EL (cell line): ENCODE measurements around the gene CRIM1.
A peak's percentile ranks its signal among the peaks of the same experiment; 100 is the strongest.

Experiments
- DNase-seq: peaks from one replicate; pipeline ENCODE4 v3.0.0-alpha.2; 2016

The CRIM1 gene

GRCh38 chr2:36459725-36460137 lies 104.2 kb downstream of the CRIM1 start:
- peak; percentile 67 for DNase-seq

- peak; percentile 94 for DNase-seq
Observed at GRCh38 chr2:36461039-36461681, 105.6 kb downstream of the CRIM1 start.

- no peak for DNase-seq
Observed at GRCh38 chr2:36462311-36462935, 106.8 kb downstream of the CRIM1 start.

- no peak for DNase-seq
Observed at GRCh38 chr2:36463365-36463764, 107.8 kb downstream of the CRIM1 start.

- DNase-seq, result peak; percentile 68
Observed at GRCh38 chr2:36464006-36464721, 108.6 kb downstream of the CRIM1 start.

- DNase-seq, result no peak
Observed at GRCh38 chr2:36466135-36466534, 110.6 kb downstream of the CRIM1 start.

- peak; percentile 77 for DNase-seq
Observed at GRCh38 chr2:36468463-36469105, 113.0 kb downstream of the CRIM1 start.

GRCh38 chr2:36469106-36469477 lies 113.5 kb downstream of the CRIM1 start:
- no peak for DNase-seq

- no peak for DNase-seq
Observed at GRCh38 chr2:36469710-36470109, 114.1 kb downstream of the CRIM1 start.

- no peak for DNase-seq
Observed at GRCh38 chr2:36473230-36473629, 117.7 kb downstream of the CRIM1 start.

GRCh38 chr2:36476411-36476810 lies 120.8 kb downstream of the CRIM1 start:
- peak; percentile 53 for DNase-seq

- no peak for DNase-seq
Observed at GRCh38 chr2:36477315-36477714, 121.7 kb downstream of the CRIM1 start.

GRCh38 chr2:36477746-36478145 lies 122.2 kb downstream of the CRIM1 start:
- peak; percentile 42 for DNase-seq

GRCh38 chr2:36478332-36478738 lies 122.8 kb downstream of the CRIM1 start:
- peak; percentile 96 for DNase-seq

- no peak for DNase-seq
Observed at GRCh38 chr2:36478999-36479398, 123.4 kb downstream of the CRIM1 start.

- DNase-seq, result no peak
Observed at GRCh38 chr2:36479406-36479805, 123.8 kb downstream of the CRIM1 start.

GRCh38 chr2:36480028-36480427 lies 124.5 kb downstream of the CRIM1 start:
- no peak for DNase-seq

- DNase-seq, result peak; percentile 36
Observed at GRCh38 chr2:36480636-36481035, 125.1 kb downstream of the CRIM1 start.

- no peak for DNase-seq
Observed at GRCh38 chr2:36481709-36482108, 126.1 kb downstream of the CRIM1 start.

- peak; percentile 81 for DNase-seq
Observed at GRCh38 chr2:36482576-36483214, 127.1 kb downstream of the CRIM1 start.

GRCh38 chr2:36483290-36483689 lies 127.7 kb downstream of the CRIM1 start:
- no peak for DNase-seq

- no peak for DNase-seq
Observed at GRCh38 chr2:36484454-36484853, 128.9 kb downstream of the CRIM1 start.

GRCh38 chr2:36485521-36485920 lies 129.9 kb downstream of the CRIM1 start:
- DNase-seq, result peak; percentile 98
